ENCODE results near the gene CXCR5. TPM values are rescaled to one million over a fixed set of nuclear protein-coding genes. Genes with fewer than 3 reads are reported as not detected.
A peak's percentile ranks its signal among the peaks of the same experiment; 100 is the strongest.

CXCR5 gene
- 0.01 TPM for polyA plus RNA-seq (2013, experiment 1 of 2)
- 0.01 TPM for polyA plus RNA-seq (2013, experiment 2 of 2)

- Histone ChIP-seq H2BK15ac (ENCODE audit: low read depth, poor library complexity, severe bottlenecking) (no peak within 1 kb of the TSS), H3K23ac (ENCODE audit: low read length in 2 of 2) (no peak within 1 kb of the TSS), H2BK120ac (ENCODE audit: low read depth, low read length) (no peak within 1 kb of the TSS), H4K91ac (ENCODE audit: low read length) (no peak within 1 kb of the TSS), H3K27ac (ENCODE audit: low read length, poor library complexity, severe bottlenecking) (no peak within 1 kb of the TSS), H3K4me2 (ENCODE audit: low read length, poor library complexity, severe bottlenecking) (no peak within 1 kb of the TSS), H3K4me3 (ENCODE audit: insufficient read depth in 1 of 2, low read depth in 1 of 2, low read length in 2 of 2) (no peak within 1 kb of the TSS), H3K9me3 (ENCODE audit: control insufficient read depth, low read length) (no peaks in the 10 kb centered on the region), H3K27me3 (ENCODE audit: control insufficient read depth in 1 of 2, insufficient read depth in 1 of 2, low read length in 2 of 2) (no peaks in the 10 kb centered on the region), H3K4ac (ENCODE audit: low read depth in 1 of 2, low read length in 2 of 2) (no peak within 1 kb of the TSS), H4K8ac (ENCODE audit: low read length) (no peak within 1 kb of the TSS), H3K14ac (ENCODE audit: low read length in 2 of 2) (no peak within 1 kb of the TSS), H3K4me1 (ENCODE audit: control insufficient read depth, insufficient read depth, low read depth, low read length) (peaks cover 20% of the 10 kb centered on the region), H2BK5ac (ENCODE audit: low read depth, low read length, poor library complexity, severe bottlenecking) (no peak within 1 kb of the TSS), H2AK5ac (ENCODE audit: low read length, severe bottlenecking) (peak within 1 kb of the TSS; percentile 56), H3K36me3 (ENCODE audit: control insufficient read depth in 1 of 2, insufficient read depth in 2 of 2, low read depth in 1 of 2, low read length in 2 of 2) (no peaks in the 10 kb centered on the region), H3K79me1 (replicated peaks; ENCODE audit: low read length, poor library complexity, severe bottlenecking) (no peaks in the 10 kb centered on the region), H3K9ac (ENCODE audit: low read length) (no peak within 1 kb of the TSS), H2AFZ (ENCODE audit: low read depth, low read length) (no peak within 1 kb of the TSS), H3K18ac (ENCODE audit: low read depth in 1 of 2, low read length in 2 of 2) (no peak within 1 kb of the TSS), H2BK12ac (ENCODE audit: low read length in 2 of 2) (no peak within 1 kb of the TSS)
- peak; percentile 59 for DNase-seq
- WGBS, result 63% methylated on average over 16 of the region's 16 CpGs
Observed at GRCh38 chr11:118883368-118884071, at the start of gene CXCR5. CXCR5 (plus strand) TSS chr11:118883892; CDS start chr11:118883942, 50 bp downstream.

- Histone ChIP-seq H3K4me2 (ENCODE audit: low read length, poor library complexity, severe bottlenecking) (no peak overlapping the region), H3K18ac (ENCODE audit: low read depth in 1 of 2, low read length in 2 of 2) (no peak overlapping the region), H2AK5ac (ENCODE audit: low read length, severe bottlenecking) (no peak overlapping the region), H2BK12ac (ENCODE audit: low read length in 2 of 2) (no peak overlapping the region), H4K91ac (ENCODE audit: low read length) (no peak overlapping the region), H3K23ac (ENCODE audit: low read length in 2 of 2) (no peak overlapping the region), H3K9ac (ENCODE audit: low read length) (peak overlapping the region; percentile 35), H3K4me1 (ENCODE audit: control insufficient read depth, insufficient read depth, low read depth, low read length) (peaks cover 1% of the 10 kb centered on the region), H3K27ac (ENCODE audit: low read length, poor library complexity, severe bottlenecking) (no peak overlapping the region), H2AFZ (ENCODE audit: low read depth, low read length) (no peak overlapping the region), H3K9me3 (ENCODE audit: control insufficient read depth, low read length) (no peaks in the 10 kb centered on the region), H3K14ac (ENCODE audit: low read length in 2 of 2) (no peak overlapping the region), H3K4me3 (ENCODE audit: insufficient read depth in 1 of 2, low read depth in 1 of 2, low read length in 2 of 2) (peak overlapping the region in 1 of 2 experiments; percentile 26), H3K36me3 (ENCODE audit: control insufficient read depth in 1 of 2, insufficient read depth in 2 of 2, low read depth in 1 of 2, low read length in 2 of 2) (no peaks in the 10 kb centered on the region), H3K79me1 (replicated peaks; ENCODE audit: low read length, poor library complexity, severe bottlenecking) (no peaks in the 10 kb centered on the region), H4K8ac (ENCODE audit: low read length) (no peak overlapping the region), H3K27me3 (ENCODE audit: control insufficient read depth in 1 of 2, insufficient read depth in 1 of 2, low read length in 2 of 2) (no peaks in the 10 kb centered on the region), H2BK5ac (ENCODE audit: low read depth, low read length, poor library complexity, severe bottlenecking) (no peak overlapping the region), H2BK120ac (ENCODE audit: low read depth, low read length) (no peak overlapping the region), H2BK15ac (ENCODE audit: low read depth, poor library complexity, severe bottlenecking) (no peak overlapping the region), H3K4ac (ENCODE audit: low read depth in 1 of 2, low read length in 2 of 2) (no peak overlapping the region)
- 90% methylated on average over 4 of the region's 6 CpGs for WGBS
- DNase-seq, result peak; percentile 48
Observed at GRCh38 chr11:118834427-118835028, 49.2 kb upstream of the CXCR5 start.

- Histone ChIP-seq H2BK5ac (ENCODE audit: low read depth, low read length, poor library complexity, severe bottlenecking) (no peak overlapping the region), H3K27ac (ENCODE audit: low read length, poor library complexity, severe bottlenecking) (no peak overlapping the region), H2AK5ac (ENCODE audit: low read length, severe bottlenecking) (no peak overlapping the region), H3K79me1 (replicated peaks; ENCODE audit: low read length, poor library complexity, severe bottlenecking) (no peaks in the 10 kb centered on the region), H3K14ac (ENCODE audit: low read length in 2 of 2) (no peak overlapping the region), H2BK120ac (ENCODE audit: low read depth, low read length) (no peak overlapping the region), H2BK12ac (ENCODE audit: low read length in 2 of 2) (no peak overlapping the region), H3K18ac (ENCODE audit: low read depth in 1 of 2, low read length in 2 of 2) (no peak overlapping the region), H4K91ac (ENCODE audit: low read length) (no peak overlapping the region), H3K4me1 (ENCODE audit: control insufficient read depth, insufficient read depth, low read depth, low read length) (peaks cover 1% of the 10 kb centered on the region), H3K36me3 (ENCODE audit: control insufficient read depth in 1 of 2, insufficient read depth in 2 of 2, low read depth in 1 of 2, low read length in 2 of 2) (no peaks in the 10 kb centered on the region), H3K9ac (ENCODE audit: low read length) (no peak overlapping the region), H3K4me2 (ENCODE audit: low read length, poor library complexity, severe bottlenecking) (no peak overlapping the region), H3K4ac (ENCODE audit: low read depth in 1 of 2, low read length in 2 of 2) (no peak overlapping the region), H4K8ac (ENCODE audit: low read length) (no peak overlapping the region), H2AFZ (ENCODE audit: low read depth, low read length) (no peak overlapping the region), H3K27me3 (ENCODE audit: control insufficient read depth in 1 of 2, insufficient read depth in 1 of 2, low read length in 2 of 2) (no peaks in the 10 kb centered on the region), H3K9me3 (ENCODE audit: control insufficient read depth, low read length) (no peaks in the 10 kb centered on the region), H3K23ac (ENCODE audit: low read length in 2 of 2) (no peak overlapping the region), H2BK15ac (ENCODE audit: low read depth, poor library complexity, severe bottlenecking) (no peak overlapping the region), H3K4me3 (ENCODE audit: insufficient read depth in 1 of 2, low read depth in 1 of 2, low read length in 2 of 2) (no peak overlapping the region)
- WGBS, result 98% methylated on average over 6 of the region's 8 CpGs
- DNase-seq, result no peak
Observed at GRCh38 chr11:118837868-118838267, 45.8 kb upstream of the CXCR5 start.

- Histone ChIP-seq H3K4me3 (ENCODE audit: insufficient read depth in 1 of 2, low read depth in 1 of 2, low read length in 2 of 2) (no peak overlapping the region), H3K23ac (ENCODE audit: low read length in 2 of 2) (no peak overlapping the region), H3K18ac (ENCODE audit: low read depth in 1 of 2, low read length in 2 of 2) (no peak overlapping the region), H3K4me2 (ENCODE audit: low read length, poor library complexity, severe bottlenecking) (no peak overlapping the region), H3K27me3 (ENCODE audit: control insufficient read depth in 1 of 2, insufficient read depth in 1 of 2, low read length in 2 of 2) (no peaks in the 10 kb centered on the region), H4K91ac (ENCODE audit: low read length) (no peak overlapping the region), H2BK120ac (ENCODE audit: low read depth, low read length) (no peak overlapping the region), H2BK15ac (ENCODE audit: low read depth, poor library complexity, severe bottlenecking) (no peak overlapping the region), H3K27ac (ENCODE audit: low read length, poor library complexity, severe bottlenecking) (no peak overlapping the region), H4K8ac (ENCODE audit: low read length) (no peak overlapping the region), H2AK5ac (ENCODE audit: low read length, severe bottlenecking) (no peak overlapping the region), H2BK5ac (ENCODE audit: low read depth, low read length, poor library complexity, severe bottlenecking) (no peak overlapping the region), H3K14ac (ENCODE audit: low read length in 2 of 2) (no peak overlapping the region), H3K36me3 (ENCODE audit: control insufficient read depth in 1 of 2, insufficient read depth in 2 of 2, low read depth in 1 of 2, low read length in 2 of 2) (no peaks in the 10 kb centered on the region), H3K9ac (ENCODE audit: low read length) (no peak overlapping the region), H3K4ac (ENCODE audit: low read depth in 1 of 2, low read length in 2 of 2) (no peak overlapping the region), H3K4me1 (ENCODE audit: control insufficient read depth, insufficient read depth, low read depth, low read length) (peaks cover 1% of the 10 kb centered on the region), H3K79me1 (replicated peaks; ENCODE audit: low read length, poor library complexity, severe bottlenecking) (no peaks in the 10 kb centered on the region), H2AFZ (ENCODE audit: low read depth, low read length) (no peak overlapping the region), H2BK12ac (ENCODE audit: low read length in 2 of 2) (no peak overlapping the region), H3K9me3 (ENCODE audit: control insufficient read depth, low read length) (no peaks in the 10 kb centered on the region)
- WGBS, result 89% methylated on average over 3 of the region's 4 CpGs
- DNase-seq, result no peak
Observed at GRCh38 chr11:118838905-118839553, 44.7 kb upstream of the CXCR5 start.

Measured in mesenchymal stem cell (in vitro differentiated cells and primary cell).